Heart left ventricle (tissue), 13 donors: ENCODE data around the gene MLC1.
"Not testable (repeated sequence)": the region's sequence is repeated elsewhere in the genome, so short reads cannot be mapped to it uniquely, and the experiment has no call there.

Source experiments
- POLR2A ChIP-seq, 2 donors: fragments of 450-650 bp; IDR thresholded peaks; one replicate each; pipeline ENCODE4 v1.6.1; 2017; ENCODE audit warnings: antibody characterized with exemption in 2 of 2, mild to moderate bottlenecking in 2 of 2, moderate library complexity in 2 of 2
- TF ChIP-seq, protein P1 (sequence below), 12 donors: fragments of 200-600 bp; sonication (generic) in 4 of 12; IDR thresholded peaks; one replicate each; pipeline versions ENCODE4 v1.5.0 to v1.8.0; 2018 to 2022; ENCODE audit warnings: antibody characterized with exemption in 12 of 12, mild to moderate bottlenecking in 5 of 12
- donor health status: ischemic (EF 13 %, LVEDD 7.1; RV severe dilation, severe dysfunction).
- donor health status: DM: no; HTN: yes; CAD: no.
- donor health status: DM: no; HTN: no; CAD: no.
- donor health status: ischemic (EF 25% LVEDD 6.9; RV normal size, moderate dysfunction).
- donor health status: ischemic (EF 25% LVEDD 5.7; RV mildly dilated, moderate dysfunction).
- donor health status: ischemic (EF 35%, LVEDD 5.7; RV mildly dilated, moderate dysfunction).
- donor health status: nonischemic (EF 11% LVEDD 7.7; RV severe dilation, severe dysfunction).
- donor health status: DM: yes; HTN: yes; CAD: no.
- donor health status: PGD.
- donor health status: ischemic (EF 29% LVEDD 5.4; RV normal size, mild dysfunction).
- donor health status: nonischemic (EF 23%, LVEDD 6.1; RV moderate dilation, normal function).

DNA sequence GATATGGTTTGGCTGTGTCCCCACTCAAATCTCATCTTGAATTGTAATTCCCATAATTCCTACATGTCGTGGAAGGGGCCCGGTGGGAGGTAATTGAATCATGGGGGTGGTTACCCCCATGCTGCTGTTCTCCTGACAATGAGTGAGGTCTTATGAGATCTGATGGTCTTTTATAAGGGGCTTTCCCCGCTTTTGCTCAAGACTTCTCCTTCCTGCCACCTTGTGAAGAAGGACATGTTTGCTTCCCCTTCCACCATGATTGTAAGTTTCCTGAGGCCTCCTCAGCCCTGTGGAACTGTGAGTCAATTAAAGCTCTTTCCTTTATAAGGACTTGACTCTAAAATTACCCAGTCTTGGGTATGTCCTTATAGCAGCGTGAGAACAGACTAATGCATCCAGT is 1.7 kb upstream of the MLC1 start:
- TF ChIP-seq, protein P1, sequence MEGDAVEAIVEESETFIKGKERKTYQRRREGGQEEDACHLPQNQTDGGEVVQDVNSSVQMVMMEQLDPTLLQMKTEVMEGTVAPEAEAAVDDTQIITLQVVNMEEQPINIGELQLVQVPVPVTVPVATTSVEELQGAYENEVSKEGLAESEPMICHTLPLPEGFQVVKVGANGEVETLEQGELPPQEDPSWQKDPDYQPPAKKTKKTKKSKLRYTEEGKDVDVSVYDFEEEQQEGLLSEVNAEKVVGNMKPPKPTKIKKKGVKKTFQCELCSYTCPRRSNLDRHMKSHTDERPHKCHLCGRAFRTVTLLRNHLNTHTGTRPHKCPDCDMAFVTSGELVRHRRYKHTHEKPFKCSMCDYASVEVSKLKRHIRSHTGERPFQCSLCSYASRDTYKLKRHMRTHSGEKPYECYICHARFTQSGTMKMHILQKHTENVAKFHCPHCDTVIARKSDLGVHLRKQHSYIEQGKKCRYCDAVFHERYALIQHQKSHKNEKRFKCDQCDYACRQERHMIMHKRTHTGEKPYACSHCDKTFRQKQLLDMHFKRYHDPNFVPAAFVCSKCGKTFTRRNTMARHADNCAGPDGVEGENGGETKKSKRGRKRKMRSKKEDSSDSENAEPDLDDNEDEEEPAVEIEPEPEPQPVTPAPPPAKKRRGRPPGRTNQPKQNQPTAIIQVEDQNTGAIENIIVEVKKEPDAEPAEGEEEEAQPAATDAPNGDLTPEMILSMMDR (IDR thresholded peaks at IDR 0.05), result not testable (repeated sequence)
- TF ChIP-seq POLR2A (IDR thresholded peaks at IDR 0.05), result not testable (repeated sequence)
